Activated CD8-positive, alpha-beta memory T cell treated with anti-CD3 and anti-CD28 coated beads for 24 hours (primary cell): ENCODE measurements around the gene TINCR.
"Not testable (repeated sequence)": the region's sequence is repeated elsewhere in the genome, so short reads cannot be mapped to it uniquely, and the experiment has no call there.

Experiments
- DNase-seq: peaks from one replicate; pipeline ENCODE4 v3.0.0-alpha.2; 2020

The TINCR gene

DNA sequence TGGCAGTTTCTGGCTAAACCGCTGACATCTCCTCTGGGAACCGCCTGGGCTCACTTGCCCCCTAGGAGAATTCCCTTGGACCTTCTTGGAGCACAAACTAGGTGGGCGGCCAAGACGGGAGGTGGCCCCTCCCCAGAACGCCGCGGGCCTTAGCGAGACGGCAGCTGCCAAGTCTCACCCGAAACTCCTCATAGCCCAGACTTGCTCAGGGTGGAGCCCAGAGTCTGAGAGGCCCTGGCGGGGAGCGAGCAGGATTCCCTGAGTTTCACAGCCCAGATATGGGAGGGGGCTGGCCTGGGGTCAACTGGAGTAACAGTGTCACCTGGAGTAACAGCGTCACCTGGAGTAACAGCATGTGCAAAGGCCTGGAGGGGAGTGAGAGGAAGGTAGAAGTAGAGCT, 10.1 kb downstream of the TINCR start:
- DNase-seq, result no peak

DNA sequence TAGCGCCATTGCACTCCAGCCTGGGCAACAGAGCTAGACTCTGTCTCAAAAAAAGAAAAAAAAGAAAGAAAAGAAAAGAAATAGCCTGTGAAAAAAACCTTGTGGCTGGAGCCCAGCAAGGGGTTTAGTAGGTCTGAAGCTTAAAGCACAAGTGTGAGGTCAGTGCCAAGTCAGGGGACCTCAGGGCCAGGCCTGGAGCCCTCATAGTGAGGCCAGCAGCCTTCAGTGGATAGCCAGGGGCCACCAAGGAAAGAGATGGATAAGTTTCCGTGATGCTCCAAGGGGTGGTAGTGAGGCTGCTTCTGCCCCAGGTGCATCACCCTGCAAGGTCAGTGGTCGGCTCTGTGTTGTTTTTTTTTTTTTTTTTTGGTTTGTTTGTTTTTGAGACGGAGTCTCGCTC, 12.9 kb downstream of the TINCR start:
- DNase-seq, result no peak

DNA sequence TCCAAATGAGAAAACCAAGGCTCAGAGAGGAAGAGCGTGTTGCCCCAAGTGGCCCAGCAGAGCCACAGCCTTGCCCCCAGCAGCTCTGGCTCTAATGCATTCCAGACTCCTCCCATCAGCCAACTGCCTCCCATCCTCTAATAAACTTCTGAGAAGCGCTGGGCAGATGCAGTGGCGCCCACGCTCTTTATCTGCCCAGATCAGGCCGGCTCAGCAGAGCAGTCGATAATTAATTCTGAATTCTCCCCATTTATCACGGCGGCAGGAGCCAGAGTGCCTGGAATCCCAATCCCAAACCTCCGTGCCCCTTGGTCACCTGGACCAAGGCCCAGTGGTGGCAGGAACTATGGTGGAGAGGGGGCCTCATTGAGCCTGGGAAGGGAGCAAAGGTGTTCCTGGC, 13.9 kb downstream of the TINCR start:
- no peak for DNase-seq

DNA sequence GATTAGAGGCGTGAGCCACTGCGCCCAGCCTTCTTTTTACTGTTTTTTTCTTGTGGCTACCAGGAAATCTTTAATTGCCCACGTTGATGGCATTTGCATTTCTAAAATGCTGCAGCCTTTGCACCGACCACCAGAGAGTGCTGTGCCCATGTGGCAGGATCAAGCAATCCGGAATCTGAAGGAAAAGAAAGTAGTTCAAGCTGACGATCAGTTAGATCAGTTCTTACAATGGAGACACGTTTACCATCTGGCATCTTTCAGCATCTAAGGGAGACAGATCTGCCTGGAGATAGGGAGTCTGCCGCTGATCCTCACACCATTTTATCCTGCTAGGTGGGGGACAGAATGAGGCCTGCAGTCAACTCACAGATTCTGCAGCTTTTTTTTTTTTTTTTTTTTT, 19.9 kb downstream of the TINCR start:
- DNase-seq, result no peak

DNA sequence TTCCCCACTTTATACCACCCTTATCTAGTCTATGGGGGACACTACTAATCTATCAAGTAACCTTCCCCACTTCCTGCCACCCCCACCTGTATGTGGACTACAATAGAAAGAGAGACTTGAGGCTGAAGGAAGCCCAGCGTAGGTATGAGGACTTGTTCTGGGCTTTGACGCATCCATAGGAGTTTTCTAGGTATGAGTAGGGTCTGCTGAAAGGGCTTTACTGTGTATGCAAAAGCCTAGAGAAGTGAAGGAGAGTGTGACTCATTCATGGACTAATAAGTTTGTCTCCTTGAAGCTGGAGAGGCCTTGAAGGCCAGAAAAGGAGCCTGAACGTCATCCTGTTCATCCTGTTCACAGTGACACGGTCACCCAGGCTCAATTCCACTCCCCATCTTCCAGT, 21.8 kb downstream of the TINCR start:
- DNase-seq, result no peak

DNA sequence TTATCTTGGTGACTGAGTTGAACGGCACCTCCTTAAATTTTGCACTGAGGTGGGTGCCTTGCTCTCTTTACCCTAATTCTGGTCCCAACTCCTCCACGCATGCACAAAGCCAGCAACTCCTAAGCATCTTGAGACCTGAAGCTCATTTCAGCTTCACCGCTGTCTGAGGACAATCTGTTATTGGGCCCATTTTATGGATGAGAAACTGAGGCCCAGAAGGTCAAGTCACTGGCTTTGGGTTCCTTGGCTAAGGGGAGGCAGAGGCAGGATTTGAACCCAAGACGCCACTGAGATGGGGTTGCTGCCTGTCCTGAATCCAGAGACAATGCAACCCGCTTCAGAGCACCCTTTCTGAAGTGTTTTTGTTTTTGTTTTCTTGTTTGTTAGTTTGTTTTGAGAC, 22.7 kb downstream of the TINCR start:
- no peak for DNase-seq

DNA sequence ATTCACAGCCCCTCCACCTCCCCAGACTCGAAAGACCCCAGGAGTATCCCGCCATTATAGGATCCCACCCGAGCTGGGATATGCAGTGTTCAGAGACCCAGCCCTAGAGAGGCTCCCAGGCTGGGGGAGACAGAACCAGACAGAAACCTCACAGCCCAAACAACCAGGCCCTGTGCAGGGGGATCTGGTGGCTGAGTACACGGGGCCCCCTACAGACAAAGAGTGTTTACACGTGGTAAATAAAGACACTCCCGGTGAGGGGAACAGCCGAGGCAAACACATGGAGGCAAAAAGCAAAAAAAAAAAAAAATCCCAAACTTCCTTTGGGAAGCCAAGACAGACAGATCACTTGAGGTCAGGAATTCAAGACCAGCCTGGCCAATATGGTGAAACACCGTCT, 25.1 kb downstream of the TINCR start:
- DNase-seq, result no peak

DNA sequence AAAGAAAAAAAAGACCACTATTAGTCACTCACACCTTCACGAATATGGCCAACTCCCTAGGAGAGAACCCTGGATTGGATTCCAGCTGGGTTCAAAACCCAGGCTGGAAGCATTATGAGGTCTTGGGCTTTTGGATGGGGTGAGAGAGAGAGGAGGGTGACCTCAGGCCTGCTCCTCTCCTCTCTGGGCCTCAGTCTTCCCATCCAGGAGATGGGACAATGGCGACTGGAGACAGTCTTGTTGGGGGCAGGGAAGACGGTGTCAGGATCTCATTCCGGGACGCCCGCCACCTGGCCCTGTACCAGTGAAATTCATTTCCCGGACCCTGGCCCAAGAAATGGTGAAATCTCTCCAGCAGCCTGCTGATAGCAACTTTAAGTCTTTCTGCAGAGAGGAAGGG, 26.3 kb downstream of the TINCR start:
- DNase-seq, result no peak

DNA sequence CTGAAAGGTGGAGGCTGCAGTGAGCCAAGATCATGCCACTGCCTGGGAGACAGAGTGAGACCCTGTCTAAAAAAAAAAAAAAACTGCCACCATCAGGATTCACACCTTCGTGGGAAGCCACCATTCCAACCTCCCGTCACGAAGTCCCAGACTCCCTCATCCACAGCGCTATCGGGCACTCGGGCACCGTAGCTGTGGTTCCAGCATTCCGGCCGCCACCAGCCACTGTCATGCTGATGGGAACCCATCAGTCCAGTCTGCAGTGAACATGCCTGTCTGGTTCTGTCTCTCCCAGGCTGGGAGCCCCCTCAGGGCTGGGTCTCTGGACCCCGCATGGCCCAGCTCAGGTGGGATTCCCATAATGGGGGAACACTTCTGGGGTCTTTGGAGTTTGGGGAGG, 27.5 kb downstream of the TINCR start:
- no peak for DNase-seq

DNA sequence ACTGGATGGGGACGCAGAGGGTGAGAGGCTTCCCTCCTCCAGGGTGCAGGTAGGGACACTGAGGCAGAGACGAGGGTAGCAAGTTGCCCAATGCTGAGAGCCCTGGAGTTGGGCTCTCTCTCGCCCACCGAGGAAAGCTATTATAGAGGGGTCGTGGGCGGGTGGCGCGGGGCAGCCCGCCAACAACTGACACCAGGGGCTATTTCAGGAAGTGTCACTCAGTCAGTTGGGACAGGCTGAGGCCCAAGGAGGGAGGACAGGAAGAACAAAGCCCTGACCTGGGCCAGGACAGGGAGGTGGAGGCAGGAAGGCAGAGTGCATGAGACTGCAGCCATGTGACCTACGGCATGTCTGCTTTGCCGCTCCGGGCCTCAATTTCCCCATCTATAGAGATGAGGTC, 29.9 kb downstream of the TINCR start:
- DNase-seq, result no peak

DNA sequence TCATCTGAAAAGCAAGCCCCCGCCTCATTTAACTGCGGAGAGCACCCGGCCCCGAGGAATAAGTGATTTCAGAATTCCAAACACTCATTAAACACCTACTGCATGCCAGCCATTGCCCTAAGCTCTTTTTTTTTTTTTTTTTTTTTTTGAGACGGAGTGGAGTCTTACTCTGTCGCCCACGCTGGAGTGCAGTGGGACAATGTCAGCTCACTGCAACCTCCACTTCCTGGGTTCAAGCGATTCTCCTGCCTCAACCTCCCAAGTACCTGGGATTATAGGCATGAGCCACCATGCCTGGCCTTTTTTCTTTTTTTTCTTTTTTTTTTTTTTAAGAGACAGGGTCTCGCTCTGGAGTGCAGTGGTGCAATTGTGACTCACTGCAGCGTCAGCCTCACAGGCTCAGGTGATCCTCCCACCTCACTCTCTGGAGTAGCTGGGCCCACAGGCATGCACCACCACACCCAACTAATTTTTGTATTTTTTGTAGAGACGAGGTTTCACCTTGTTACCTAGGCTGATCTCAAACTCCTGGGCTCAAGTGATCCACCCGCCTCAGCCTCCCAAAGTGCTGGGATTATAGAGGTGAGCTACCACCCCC, 30.7 kb downstream of the TINCR start:
- not testable (repeated sequence) for DNase-seq

DNA sequence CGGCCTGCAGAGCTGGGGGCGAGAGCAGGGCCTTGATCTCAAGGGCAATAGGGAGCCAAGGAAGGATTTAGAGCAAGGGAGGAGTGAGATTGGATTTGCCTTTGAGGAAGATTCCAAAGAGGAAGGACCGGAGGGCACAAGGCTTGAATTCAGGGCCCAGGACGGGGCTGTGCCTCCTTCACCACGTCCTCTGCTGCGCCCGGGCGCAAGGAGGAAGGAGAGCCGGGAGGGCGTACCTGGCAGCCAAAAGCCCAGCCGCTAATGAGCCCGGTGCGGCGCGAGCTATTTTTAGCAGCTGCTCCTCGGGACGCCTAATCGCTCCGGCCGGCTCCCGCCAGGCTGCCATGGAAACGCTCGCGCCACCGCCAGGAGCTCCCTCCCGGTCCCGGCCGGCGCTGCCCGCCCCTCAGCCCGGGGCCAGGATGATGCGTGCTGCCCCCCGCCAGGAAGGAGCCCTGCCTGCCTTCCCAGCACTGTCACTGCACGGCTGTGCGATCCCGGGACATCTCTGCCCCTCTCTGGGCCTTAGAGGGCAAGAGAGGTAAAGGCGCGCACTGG, 31.3 kb downstream of the TINCR start:
- no peak for DNase-seq

DNA sequence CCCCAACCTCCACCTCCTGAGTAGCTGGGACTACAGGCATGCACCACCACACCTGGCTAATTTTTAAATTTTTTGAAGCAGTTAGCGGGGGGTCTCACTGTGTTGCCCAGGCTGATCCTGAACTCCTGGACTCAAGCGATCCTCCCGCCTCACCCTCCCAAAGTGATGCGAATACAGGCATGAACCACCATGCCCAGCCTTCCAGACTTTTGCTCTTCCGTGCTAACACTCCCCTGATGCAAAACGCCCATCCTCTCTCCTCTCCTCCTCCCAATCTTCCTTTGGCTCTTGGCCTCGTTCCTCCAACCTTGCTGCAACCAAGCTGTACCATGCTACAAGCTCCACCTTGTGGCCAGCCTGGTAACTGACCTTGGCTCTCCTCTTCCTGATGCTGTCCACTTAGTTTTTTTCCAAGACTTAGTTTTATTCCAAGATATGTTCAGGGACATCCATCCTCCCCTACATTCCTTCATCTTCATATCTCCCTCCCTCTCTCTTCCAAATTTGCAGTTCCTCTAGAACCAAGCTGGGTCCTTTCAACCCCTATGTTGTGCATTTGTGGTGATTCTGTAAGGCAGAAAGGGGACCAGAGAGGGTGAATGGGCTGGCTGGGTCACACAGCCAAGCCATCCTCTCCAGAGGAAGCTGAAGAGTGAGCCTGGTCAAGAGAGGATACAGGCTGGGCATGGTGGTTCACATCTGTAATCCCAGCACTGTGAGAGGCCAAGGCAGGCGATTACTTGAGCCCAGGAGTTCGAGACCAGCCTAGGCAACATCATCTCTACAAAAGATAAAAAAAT, 32.8 kb downstream of the TINCR start:
- peak; percentile 60 for DNase-seq

DNA sequence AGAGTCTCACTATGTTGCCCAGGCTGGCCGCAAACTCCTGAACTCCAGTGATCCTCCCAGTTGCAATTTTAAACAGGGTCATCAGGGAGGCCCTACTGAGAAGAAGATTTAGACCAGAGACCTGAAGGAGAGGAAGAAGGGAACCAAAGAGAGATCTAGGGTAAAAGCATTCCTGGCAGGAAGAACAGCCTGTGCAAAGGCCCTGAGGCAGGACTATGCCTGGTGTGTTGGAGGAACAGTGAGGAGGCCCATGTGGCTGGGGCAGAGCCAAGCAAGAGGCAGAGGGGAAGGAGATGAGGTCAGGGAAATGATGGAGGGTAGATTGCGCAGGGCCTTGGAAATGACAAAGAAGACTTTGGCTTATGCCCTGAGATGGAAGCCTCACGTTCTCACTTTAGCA, 34.5 kb downstream of the TINCR start:
- DNase-seq, result no peak

DNA sequence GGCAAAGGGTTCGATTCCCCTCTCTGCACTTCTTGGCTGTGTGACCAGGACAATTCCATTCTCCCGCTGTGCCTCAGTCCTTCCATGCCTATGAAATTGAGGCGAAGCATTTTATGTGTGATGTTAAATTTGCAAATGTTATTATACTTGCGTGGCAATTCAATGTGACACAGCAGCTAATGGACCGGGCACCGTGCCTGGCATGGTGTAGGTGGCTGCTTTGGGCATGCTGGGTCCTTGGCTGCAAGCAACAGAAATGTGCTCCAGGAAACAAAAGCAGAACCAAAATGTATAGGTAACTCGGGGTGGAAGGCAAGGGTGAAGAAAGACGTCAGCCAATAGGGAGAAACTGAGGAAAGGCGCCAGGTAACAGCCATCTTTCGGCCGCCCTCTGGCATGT, 37.1 kb downstream of the TINCR start:
- DNase-seq, result no peak

DNA sequence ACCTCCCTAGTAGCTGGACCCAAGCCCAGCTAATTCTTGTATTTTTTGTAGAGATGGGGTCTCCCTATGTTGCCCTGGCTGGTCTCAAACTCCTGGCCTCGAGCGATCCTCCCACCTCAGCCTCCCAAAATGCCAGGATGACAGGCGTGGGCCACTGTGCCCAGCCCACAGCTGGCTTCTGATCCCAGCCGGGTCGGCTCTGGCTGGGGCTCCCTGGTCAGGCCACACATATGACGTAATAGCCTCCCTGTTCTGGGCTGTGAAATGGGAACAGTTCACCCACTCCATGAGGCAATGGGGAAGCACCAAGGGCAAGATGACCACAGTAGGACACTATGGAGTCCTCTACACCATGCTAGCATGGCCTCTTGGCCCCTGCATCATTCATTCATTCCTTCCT, 41.1 kb downstream of the TINCR start:
- no peak for DNase-seq

DNA sequence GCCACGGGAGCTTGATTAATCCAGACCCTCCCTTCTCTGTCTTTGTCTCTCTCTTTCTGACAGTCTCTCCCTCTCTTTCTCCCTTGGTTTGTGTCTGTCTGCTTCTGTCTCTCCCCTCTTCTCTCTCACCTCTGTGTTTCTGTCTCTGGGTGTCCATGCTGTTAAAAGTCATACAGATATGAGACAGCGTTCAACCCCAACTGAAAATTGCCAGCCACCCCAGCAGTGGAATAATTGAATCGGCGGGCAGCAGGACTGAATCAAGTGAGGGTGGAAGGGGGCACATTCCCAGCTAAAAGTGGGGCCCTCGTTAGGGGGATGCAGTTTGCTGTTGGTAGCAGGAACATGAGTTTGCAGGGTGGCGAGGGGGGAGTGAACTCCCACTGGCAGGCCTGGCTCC, 43.7 kb downstream of the TINCR start:
- no peak for DNase-seq

DNA sequence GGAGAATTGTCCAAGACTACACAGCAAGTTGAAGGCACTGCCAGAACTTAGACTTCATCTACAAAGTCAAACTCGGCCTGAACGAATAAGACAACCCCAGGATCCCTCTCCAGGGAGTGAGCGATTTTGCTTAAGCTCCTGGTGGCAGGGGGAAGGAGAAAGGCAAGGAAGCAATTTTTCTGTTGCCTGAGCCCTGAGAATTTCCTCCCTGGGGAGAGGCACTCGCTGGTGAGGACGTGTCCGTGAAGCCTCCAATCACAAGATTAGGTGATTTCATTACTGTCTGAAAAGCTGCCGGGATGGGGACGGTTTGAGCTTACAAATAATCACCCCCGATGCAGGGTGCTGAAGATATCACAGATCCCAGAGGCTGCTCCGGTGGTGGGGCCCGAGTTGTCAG, 45.6 kb downstream of the TINCR start:
- DNase-seq, result no peak

DNA sequence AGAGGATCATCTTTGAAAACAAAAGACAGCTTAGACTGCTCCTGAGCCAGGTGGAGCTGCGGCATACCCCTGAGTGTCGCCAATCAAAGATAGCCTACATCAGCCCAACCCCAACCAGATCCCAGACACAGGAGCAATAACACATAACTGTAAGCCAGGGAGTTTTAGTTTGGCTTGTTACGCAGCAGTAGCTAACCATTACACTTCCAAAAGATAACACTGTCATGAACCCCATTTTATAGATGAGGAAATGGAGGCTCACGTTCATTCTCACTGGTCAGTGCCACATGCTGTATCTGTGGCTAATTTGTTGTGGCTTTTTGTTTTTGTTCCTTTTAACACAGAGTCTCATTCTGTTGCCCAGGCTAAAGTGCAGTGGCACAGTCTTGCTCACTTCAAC, 47.3 kb downstream of the TINCR start:
- no peak for DNase-seq

DNA sequence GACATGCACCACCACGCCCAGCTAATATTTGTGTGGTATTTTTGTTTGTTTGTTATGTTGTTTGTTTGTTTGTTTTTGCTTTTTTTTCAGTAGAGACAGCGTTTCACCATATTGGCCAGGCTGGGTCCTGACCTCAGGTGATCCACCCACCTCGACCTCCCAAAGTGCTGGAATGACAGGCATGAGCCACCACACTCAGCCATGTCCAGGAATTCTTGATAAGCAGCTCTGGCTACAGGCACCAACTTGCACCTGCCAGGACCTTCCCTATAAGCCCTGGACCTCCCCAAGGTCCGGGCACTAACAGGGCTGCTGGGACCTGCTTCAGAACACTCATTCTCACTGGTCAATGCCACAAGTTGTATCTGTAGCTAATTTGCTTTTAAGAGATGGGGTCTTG, 48.7 kb downstream of the TINCR start:
- no peak for DNase-seq

DNA sequence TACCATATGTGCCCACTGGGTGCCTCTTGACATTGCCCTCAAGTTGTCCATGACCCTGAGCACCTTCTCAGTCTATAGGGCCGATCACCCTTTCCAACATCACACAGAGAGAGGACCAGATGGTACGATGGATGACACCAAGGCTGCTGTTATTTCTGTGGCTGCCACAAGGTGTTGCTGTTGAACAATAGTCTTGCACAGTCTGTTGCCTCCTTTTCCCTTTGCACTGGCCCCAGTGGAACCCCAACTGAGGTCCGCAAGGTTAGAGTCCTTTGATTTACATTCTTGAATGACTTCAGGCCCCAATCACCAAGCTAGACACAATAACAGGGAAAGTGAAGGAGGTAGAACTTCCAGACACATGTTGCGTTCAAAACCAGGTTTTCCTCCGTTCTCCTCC, 52.0 kb downstream of the TINCR start:
- no peak for DNase-seq

DNA sequence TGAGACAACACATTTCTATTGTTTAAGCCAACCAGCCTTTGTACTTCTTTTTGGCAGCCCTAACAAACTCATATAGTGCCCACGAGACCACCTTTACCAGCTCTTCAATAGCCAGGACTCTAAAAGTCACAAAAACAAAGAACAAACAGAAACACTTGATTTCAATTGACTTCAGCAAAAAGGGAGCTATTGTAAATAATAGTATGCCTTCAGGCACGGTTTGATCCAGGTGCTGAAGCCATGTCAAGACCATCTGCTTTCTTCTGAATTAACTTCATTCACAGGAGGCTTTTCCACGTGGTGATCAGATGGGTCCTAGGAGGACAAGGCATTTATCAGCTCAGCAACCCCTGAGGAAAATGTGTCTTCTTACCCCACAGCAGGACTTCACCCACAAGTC, 53.8 kb downstream of the TINCR start:
- no peak for DNase-seq

DNA sequence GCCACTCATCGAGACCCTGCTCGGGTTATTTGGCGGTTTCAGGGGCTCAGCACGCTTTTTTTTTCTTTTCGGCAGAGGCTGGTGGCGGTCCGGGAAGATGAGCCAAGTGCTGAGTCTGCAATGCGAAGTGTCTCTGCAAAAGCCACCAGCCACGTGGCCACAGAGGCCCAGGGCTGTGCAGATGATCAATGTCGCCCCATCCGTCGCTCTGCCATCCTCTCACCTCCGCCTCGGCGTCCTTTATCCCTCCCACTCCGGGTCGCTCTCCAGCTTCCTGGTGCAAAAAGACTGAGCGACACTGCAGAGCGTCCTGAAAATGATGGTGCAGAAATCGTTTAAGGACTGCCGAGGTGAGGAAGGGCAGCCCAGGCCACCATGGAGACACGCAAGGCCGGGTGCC, 55.0 kb downstream of the TINCR start:
- DNase-seq, result no peak
